HG03520 (cell line): ENCODE results near the gene SPR.
"Not testable (repeated sequence)": the region's sequence is repeated elsewhere in the genome, so short reads cannot be mapped to it uniquely, and the experiment has no call there.

ENCODE experiments used
- ATAC-seq: cut with Tn5 transposase; IDR thresholded peaks from one replicate; pipeline ENCODE4 v1.9.1; 2021; ENCODE audit warnings: mild to moderate bottlenecking, moderate library complexity; ENCODE audit not compliant: unreplicated experiment

Gene SPR

DNA sequence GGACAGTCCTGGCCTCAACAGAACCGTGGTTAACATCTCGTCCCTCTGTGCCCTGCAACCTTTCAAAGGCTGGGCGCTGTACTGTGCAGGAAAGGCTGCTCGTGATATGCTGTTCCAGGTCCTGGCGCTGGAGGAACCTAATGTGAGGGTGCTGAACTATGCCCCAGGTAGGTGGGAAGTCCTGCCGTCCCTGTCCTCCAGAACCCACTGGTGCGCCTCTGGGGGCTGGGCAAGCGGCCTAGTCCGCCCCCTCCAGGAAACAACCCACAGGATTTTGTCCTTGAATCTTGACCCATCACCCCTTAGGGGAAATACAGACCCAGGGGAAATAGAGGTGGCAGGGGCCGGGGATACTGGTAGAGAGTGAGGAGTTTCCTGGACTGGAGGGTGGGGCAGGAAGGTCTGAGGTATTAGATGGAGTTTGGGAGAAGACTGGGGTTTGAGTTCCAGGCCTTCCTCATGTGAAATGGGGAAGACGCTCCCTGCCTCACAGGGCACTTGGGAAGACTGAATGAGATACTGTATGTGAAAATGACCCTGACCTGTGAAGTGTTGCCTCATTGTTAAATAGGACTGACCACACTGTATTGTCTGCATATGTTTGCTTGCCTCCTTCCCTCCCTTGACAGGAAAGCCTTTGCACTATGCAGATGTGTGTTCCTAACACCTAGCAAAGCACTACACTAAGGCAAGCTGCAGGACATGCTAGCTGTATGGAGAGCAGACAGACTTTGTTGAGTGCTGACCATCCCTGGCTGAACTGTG is 1.4 kb downstream of the SPR start:
- no peak for ATAC-seq

DNA sequence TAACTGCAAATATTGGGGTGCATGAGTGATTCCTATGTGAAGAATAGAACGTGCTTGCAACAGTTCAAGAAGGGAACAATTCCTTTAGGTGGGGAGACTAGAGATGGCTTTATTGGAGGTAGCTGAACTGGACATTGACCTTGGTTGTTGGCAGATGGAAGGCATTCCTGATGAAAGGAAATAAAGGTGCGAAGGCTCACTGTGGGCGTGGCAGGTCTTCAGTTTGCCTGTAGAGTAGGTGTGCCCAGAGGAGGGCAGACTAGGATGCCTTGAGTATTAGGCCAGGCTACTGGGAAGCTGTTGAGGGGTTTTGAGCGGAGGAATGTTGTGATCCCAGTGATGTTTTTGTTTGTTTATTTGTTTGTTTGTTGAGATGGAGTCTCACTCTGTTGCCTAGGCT is 2.8 kb downstream of the SPR start:
- no peak for ATAC-seq

DNA sequence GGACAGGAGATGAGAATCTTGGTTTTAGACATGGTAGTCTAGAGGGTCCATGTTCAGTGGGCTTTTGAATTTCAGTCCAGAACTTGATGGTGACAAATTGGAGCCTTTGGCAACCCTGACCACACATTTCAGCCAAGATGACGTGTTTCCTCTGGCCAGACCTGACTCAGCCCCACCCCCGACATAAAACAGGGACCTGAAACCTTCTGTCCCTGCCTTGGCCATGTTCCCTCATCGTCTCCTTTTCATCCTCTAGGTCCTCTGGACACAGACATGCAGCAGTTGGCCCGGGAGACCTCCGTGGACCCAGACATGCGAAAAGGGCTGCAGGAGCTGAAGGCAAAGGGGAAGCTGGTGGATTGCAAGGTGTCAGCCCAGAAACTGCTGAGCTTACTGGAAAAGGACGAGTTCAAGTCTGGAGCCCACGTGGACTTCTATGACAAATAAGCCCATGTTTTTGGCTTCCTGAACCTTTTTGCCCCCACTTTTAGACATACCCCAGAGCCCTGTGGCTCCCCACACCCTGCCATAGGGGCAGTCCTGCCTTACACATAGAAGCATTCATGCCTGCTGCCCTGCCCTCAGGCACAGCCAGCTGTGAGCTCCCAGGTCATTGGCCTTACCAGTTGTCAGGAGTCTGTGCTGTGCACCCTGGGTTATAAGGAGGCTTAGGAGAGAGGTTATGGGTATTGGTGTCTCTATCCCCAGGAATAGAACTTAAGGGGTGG is 4.0 kb downstream of the SPR start:
- no peak for ATAC-seq

- peak; percentile 57 for ATAC-seq
These were observed 5.4 kb downstream of the SPR start for GRCh38 chr2:72892506-72893173.

DNA sequence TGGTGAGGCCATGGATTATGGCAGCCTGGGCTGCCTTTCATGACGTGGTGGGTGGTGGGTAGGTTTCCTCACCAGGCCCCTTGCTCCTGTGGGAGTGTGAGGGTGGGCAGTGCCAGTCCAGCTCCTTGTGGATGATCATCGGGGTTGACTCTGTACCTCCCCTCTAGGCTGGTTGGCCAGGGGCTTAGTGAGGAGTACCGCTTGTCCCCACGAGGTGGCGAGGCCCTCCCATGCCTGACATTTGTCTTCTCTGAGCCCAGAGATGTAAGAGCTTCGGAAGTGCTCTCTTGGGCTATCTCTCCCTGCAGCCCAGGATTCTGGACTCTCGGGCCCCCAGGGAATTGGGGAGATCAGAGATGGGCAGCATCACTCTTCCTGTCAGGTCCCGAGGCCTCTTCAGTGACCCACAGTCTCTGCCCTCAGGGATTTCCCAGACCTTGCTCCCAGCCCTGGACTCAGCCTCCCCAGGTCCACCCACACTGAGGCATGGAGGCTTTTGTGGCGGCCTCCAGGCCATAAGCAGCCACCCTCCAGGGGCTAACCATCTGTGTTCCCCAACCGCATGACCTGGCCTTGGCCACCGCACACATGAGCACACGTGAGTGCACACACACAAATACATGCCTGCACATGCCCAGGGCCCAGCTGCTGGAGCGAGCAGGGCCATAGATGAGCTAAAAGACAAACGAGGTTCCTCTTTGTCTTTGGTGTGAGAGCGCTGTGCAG is 6.5 kb downstream of the SPR start:
- ATAC-seq, result peak; percentile 73

DNA sequence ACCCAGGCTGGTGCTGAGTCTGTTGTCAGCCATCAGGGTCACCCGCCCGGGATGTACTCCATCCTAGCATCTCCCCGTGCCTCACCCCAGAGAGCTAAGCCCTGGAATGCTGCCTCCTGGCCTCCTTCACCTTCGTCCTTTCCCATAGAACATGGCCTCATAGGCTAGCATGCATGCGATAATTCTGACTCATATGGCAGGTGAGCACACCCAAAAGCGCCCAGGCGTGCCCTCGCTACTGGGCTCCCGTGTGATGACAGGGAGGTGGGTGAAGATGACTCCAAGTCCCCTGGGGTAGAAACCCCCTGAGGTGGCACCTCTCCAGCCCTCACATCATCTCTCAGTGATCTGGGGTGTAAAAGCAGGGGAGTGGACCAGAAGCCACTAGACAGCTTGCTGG is 7.3 kb downstream of the SPR start:
- ATAC-seq, result no peak

- no peak for ATAC-seq
These were observed 7.9 kb downstream of the SPR start for GRCh38 chr2:72895154-72895553.

DNA sequence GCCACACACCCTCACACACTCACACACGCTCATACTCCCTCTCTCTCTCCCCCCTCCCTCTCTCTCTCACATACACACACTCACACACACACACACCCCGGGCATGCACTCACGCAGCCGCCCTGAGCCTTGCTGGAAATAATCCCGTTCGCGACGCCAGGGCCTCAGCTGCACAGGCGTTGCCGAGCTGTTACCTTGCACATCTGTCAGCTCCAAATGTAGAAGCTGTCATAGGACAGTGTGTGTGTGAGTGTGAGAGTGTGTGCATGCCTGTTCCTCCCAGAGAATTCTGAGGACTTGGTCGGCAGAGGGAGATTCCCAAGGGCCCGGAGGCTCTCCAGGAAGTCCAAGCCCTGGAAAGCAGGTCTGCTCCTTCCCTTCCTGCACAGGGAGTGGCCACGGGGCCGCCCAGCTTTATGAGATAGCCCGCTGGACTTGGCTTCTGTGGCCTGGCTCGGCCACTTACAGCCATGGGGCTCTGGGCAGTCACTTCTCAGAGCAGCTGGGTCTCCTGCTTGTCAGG is 8.6 kb downstream of the SPR start:
- no peak for ATAC-seq

DNA sequence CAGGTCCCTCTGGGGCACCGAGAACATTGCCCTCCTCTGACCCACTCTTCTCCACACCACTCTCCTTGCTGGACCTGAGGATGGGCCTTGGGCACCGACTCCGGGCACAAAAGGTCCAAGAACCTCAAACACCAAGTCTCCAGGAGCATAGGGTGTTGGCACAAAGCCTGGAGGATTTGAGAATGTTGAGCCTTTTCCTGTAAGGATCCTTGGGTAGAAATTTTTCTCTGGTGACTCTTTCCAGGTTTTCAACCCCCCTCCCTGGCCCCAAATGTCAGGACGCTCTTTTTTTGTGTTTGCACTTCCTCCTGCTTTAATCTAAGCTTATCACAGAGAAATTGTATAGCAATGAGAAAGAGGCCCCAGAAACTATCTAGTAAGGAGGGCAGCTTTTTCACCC is 9.2 kb downstream of the SPR start:
- no peak for ATAC-seq

DNA sequence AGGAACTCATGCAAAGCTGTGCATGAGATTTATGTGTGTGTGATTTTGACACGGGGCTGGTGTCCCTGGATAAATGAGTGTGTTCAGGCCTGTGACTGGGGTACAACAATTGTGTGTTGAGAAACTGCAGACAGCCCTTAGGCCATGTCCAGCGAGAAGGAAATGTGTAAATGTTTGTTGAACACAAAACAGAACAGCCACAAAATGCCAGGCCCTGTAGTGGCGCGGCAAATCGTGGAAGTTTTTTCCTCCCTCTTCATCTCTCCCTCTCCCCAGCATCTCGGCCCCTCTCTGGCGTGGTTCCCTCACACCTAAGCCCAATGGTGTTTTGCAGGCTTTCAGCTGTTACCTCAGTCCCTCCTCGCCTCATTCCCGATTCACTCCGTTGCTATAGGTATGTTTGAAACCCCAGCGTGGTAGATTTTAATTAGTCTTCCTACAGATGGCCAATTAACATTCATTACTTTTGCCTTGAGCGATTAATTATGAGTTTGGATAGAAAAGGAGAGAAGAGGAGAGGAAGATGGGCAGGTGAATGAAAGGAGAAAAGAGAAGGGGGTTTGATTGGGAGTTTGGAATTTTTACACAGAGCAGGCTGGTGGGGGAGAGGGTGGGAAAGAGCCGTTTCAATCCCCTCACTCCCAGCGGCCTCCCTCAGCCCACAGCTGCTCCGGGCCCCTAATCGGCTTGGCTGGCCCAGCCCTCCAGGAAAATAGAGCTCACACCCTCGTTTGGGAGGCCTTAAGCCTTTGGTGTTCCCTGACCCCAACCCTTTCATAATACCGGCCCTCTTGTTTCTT is 10.8 kb downstream of the SPR start:
- ATAC-seq, result no peak

DNA sequence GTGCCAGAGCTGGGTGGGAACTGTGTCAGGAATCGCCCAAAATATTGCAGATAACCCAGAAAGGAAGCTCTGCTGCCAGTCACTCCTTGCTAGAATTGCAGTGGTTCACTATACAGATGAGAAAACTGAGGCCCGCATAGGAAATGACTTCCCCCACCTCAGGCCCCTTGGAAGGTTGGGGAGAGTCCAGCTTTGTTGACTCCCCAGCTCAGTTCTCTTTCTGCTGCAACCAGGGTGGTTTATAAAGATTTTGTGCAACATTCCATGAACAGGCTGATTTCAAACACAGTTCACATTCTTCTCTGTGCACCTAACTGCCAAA is 11.3 kb downstream of the SPR start:
- ATAC-seq, result no peak

DNA sequence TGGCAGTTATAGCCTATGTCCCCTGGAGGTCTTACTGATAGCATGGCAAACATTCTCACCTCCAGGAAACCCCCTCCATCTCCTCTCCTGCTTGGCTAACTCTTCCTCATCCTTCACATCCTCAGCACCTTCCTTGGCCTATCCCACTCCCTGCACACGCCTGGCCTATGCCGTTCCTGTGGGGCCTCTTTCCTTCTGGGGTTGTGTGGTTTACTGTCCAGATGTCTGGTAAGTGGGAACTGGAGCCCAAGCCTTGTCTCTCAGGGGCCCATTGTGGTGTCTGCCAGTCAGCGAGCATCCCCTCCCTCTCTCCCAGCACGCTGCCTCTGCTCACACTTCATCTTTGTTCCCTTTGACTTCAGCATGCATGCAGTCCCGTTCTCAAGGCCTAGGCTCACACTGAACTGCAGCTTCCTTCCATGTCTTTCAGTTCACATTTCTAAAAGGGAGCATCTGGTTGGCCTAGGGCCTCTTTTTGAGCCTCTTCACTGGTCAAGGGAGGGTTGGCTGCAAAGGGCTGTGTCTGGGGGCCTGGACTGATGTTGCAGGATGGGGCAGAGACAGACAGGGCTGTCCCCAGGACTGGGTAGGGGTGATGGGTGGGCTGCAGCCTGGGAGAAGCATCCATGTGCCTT is 13.1 kb downstream of the SPR start:
- ATAC-seq, result no peak

DNA sequence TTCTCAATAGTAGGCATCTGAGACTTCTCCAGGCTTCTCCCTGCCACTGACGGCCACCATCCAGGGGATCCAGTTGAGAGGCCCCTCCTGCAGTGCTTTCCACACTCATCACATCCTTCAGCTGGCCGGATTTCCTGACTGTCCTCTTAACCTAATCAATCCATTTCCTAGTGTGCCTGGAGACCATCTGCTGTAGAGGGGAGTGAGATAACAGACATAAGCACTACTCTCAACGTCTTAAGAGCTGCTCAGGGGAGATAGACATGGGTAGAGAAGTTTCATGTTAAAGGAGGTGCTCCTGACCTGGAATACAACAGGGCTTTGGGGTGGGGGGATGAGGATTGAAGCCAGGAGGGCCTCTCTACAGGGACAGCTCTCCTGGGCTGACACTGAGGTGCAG is 14.2 kb downstream of the SPR start:
- no peak for ATAC-seq

DNA sequence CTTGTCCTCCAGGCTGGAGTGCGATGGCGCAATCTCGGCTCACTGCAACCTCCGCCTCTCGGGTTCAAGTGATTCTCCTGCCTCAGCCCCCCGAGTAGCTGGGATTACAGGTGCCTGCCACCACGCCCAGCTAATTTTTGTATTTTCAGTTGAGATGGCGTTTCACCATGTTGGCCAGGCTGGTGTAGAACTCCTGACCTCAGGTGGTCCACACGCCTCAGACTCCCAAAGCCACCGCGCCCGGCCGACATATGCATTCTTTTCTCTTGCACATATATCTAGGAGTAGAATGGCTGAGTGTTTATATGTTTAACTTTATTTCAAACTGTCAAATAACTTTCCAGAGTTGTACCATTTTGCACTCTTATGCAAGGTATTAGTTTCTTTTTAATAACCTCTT is 20.2 kb downstream of the SPR start:
- not testable (repeated sequence) for ATAC-seq

DNA sequence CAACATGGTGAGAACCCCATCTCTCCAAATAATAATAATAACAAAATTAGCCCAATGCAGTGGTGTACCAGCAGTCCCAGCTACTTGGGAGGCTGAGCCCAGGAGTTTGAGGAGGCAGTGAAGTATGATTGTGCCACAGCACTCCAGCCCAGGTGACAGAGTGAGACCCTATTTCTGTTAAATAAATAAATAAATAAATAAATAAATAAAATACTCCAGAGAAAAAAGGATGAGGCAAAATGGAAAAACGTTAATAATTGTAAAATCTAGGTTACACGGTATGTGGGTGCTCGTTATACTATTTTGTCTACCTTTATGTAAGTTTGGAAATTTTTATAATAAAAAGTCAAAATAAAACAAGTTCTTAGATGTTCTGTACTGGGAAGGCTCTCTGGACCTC is 21.5 kb downstream of the SPR start:
- ATAC-seq, result no peak

- no peak for ATAC-seq
These were observed 24.0 kb downstream of the SPR start for GRCh38 chr2:72911256-72911655.

DNA sequence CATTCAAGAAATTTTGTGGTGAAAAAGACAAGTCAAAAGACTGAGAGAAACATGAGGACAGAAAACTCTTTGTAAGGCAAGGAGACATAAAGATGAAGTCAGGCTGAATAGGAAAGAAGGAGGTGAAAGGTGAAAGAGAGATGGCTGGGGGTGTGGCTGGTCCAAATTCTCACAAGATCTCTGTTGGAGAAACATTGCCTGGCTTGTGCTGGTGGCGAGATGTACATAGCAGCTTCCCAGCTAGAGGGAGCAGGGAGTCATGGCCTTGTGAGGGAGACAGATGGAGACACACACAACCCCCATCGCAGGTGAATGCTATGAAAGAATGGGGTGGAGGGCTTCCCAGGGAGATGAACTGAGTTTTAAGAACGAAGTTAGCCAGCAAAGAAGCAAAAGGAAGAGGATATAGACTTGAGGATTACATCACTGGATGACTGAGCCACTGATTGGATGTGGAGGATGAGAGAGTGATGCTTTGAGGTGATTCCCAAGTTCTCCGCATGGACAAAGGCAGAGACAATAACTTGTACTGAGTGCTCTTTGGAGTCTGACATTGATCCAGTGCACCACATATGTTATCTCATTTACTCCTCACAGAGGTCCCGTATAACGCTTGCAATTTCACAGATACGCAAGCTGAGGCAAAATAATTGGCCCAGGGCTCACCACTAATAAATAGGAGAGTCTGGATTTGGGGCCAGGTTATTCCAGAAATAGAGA is 26.4 kb downstream of the SPR start:
- no peak for ATAC-seq

- no peak for ATAC-seq
These were observed 27.0 kb downstream of the SPR start for GRCh38 chr2:72914206-72914559.

DNA sequence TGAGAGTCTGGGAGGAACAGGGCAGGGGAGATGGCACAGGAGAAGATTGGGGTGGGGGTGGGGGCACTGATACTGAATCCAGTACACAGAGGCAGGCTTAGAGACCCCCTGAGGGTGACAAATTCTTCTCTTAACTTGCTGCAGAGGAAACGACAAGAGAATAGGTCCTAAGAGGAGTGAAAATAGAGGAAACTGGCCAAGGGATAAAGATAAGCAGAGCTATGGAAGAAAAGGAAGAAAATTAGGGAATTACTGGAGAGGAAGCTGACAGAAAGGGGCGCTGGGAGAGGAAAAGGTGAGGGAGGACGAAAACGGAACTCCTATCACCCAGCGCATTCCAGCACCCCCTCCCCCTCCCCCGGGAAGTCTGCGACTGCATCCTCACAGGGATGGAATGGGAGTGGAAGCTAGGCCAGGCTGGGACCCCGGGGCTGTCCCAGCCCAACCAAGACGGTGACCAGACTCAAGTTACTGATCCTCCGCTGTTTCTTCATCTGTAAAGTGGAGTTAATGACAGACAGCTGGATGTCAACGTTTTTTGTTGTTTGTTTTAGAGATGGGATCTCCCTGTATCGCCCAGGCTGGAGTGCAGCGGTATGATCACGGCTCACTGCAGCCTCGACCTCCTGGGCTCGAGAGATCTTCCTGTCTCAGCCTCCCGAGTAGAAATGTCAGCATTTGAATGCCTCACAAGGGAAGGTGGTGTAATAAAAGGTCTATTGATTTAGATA is 27.5 kb downstream of the SPR start:
- ATAC-seq, result no peak
